HG03460 (cell line): ENCODE results near the gene BOD1L1.

ENCODE experiments used
- ATAC-seq: cut with Tn5 transposase; IDR thresholded peaks from one replicate; pipeline ENCODE4 v1.9.1; 2021; ENCODE audit not compliant: unreplicated experiment

Gene BOD1L1

DNA sequence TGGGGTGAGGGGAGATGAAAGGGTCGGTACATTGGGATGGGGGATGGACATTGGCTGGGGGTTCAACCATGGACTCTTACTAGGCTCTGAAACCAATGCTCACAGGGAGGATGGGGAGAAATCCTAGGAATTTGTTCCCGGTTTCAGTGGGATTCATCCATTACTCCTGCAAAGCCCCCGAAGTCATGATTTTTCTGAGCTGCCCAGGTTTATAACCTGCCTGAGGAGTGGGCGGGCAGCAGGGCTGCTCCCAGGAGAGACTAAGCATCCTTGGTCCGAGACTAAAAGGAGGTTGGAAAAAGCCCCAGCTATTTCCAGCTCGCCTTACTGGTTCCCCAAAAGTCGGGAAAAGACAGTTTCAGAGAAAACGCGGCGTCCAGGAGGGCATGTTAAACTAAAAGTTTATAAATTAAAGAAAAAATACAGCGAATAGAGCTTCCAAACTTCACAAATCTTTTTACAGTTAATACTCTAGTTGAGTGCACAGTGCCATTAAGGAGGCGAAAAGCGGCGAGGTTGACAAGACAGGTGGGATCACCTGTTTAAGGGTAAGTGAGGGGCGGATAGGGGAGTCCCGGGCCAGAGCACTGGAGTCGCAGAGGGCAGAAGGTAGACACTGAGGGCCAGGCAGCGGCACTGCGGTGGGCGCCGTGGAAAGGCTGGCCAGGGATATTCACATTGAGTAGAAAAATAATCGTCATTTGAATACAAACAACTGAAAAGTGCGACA lies 86.9 kb downstream of the BOD1L1 start:
- ATAC-seq, result no peak

DNA sequence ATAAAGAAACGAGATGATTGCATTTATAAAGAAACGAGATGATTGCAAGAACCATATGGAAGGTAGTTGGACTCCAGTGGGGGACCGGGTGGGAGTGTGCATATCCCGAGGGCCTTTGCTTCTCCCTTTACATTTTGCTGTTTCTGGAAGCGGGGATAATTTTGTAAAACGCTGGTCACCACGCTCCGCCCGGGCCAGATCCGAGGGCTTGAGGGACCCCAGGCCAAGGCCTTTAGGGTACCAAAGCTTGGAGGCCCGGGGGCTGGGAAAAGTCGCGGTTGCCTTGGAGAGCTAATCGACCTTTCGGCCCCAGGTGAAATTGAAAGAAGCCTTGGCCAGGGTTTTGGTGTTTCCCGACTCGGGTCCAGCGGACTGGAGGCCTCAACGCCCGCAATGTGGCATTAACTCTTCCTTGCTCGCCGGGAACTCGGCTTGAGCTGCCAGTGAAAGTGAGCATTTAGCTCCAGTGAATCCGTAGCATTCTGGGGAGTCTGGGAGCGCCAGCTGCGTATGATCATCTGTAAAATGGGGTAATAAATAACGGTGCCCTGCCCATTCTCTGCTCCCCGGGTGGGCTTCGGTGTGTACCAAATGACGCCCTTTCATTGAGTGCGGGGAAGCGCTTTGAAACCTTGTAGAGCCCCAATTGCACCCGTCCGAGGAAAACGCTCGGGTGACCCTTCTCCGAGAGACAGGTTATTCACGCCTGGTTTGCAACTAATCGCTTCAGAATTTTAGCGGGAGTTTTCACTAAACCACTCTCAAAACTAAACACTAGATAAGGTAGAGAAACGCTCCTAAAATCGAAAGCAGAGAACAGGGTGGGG lies 87.7 kb downstream of the BOD1L1 start:
- ATAC-seq, result no peak

DNA sequence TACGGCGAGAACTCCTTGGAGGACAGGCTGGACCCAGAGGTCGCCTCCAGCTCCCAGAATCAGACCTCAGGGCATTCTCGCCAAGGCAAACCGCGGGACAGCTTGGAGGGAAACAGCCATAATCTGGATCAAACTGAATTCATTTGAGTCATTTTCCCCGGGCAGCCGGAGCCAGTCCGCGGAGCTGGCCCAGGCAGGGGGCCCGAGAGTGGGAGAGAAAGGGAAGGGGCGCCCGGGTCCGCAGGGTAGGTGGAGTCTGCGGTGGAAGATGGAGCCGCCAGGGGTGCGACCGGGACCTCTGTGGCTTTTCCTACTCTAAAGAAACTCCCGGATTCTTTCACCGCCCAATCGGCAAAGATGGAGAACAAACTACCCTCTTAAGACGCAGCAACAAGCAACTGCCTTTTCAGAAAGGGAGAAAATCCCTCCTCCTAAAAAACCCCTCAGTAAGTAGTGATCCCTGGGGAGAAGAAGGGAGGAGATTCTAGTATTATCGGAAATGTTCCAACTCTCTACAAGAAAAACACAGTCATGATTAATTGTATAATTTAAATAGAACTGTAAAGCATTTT lies 88.4 kb downstream of the BOD1L1 start:
- no peak for ATAC-seq

- ATAC-seq, result no peak
Measured at GRCh38 chr4:13538427-13538973, 89.0 kb downstream of the BOD1L1 start.

- no peak for ATAC-seq
Measured at GRCh38 chr4:13537832-13538177, 89.7 kb downstream of the BOD1L1 start.

DNA sequence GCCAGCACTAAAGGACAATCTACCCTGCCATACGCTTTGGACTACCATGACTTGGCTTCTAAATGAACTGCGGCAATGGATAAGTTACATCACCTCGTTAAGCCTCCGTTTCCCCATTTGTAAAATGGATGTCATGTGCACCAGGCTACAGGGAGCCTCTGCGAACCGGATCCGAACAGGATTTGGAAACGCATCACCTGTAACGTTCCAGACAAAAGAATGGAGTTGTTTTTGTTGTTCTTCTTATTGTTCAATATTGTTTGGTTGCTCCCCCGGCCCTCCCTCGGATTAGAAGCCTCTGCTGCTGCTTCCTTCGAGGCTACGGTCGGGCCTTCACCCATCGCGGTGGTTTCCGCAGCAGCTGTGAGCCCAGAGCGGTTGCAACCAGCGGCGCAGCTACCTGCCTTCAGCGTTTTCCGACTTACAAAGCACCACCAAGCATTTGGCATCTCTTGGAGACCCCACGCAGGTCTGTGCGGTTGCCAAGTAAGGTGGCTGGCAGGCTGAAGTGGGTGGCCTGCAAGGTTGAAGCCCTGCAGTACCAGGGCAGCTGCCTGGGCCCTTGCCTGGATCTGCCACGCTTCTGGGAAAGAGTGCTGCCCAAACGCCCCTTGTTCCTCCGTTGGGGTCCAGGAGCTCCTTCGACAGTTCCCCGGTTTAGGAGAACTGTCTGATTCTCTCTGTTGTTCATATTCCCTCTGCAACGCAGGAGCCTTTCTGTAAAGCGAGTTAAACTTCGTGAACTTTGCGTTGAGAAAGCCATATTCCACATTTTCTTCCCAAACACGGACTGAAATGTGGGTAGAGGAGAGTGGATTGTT lies 90.3 kb downstream of the BOD1L1 start:
- no peak for ATAC-seq

DNA sequence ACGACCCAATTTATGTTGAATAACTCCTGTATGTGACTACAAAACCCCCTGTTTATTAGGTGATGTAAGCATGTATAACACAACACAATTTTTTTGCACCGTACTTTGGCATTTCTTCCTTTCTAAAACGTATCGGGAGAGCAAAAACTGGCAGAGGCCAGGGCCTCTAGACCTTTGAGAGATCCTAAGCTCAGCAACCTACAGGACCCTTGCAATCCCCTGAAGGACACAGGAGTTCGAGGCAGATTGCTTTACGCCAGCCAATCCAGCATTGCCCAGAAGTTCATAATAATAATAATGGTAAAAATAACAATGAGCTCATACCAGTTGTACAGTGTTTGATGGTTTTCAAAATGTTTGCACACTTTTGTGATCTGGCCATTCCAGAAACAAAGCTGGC lies 90.9 kb downstream of the BOD1L1 start:
- ATAC-seq, result no peak

- ATAC-seq, result no peak
Measured at GRCh38 chr4:13535708-13536361, 91.7 kb downstream of the BOD1L1 start.

GRCh38 chr4:13535118-13535517 lies 92.4 kb downstream of the BOD1L1 start:
- ATAC-seq, result no peak

DNA sequence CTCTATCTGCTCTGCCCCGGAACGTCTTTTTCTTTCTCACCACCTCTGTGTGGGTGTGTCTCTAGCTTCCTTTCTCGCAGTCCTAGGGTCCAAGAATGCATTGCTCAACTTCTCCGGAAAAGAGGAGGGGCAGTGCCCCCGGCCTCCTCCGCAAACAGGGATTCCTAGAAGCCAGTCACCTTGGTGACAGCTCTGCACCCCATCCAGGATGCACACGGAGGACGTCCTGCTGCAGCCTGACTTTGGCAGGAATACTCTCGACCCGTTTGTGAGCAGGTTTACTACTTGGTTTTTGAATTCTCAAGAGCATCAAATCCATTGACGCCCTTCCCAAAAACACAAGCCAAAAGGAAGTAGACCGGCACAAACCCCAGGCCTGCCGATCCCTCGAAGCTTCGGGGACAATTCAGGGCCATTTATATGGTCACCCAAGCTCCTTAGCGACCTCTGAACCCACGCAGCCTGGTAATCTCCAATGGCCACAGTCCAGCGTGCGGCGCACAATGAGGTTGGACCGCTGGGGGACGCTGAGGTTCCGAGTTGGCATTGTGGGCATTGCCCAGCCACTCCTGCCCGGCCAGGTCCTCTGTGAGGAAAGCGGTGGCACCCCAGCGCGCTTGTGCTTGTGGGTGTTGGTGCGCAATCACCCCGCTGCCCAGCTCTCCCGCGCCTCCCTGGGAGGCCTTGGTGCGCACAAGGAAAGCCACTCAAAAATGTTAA lies 93.0 kb downstream of the BOD1L1 start:
- ATAC-seq, result no peak

GRCh38 chr4:13533670-13534343 lies 93.7 kb downstream of the BOD1L1 start:
- no peak for ATAC-seq

DNA sequence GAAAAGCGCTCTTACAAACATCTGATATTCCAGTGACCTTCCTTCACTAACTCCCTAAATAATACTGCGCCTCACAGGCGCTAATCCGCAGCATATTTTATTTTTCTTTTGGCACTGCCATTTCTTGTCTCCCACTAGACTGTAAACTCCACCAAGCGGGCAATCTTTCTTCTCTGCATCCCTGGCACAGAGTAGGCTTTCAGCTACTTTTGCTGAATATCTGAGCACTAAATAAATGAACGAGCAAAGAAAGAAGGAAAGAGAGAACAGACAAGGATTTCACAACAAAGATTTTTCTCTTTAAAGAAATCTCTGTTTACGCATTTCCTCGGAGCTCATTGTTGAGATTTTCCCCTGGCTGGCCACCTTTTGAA lies 95.9 kb downstream of the BOD1L1 start:
- ATAC-seq, result no peak

GRCh38 chr4:13530823-13531624 lies 96.5 kb downstream of the BOD1L1 start:
- no peak for ATAC-seq

- ATAC-seq, result no peak
Measured at GRCh38 chr4:13529128-13529919, 98.2 kb downstream of the BOD1L1 start.

DNA sequence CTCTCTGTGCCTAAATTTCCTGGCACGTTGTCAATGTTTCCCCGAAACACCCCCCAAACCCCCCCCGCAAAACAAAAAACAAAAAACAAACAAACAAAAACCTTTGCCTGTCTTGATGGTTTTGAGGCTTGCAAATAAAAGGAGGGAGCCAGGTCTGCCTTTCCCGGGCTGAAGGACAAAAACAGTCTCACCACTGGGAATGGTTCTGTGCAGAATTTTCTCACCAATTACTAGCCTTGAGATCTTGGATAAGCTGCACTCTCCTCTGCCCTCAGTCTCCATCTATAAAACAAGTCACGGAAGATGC lies 98.8 kb downstream of the BOD1L1 start:
- no peak for ATAC-seq

- peak; percentile 82 for ATAC-seq
Measured at GRCh38 chr4:13527981-13528820, 99.3 kb downstream of the BOD1L1 start.
